NB4 (cell line): Measurements from ENCODE around the gene INO80.

Experiments
- DNase-seq: peaks from one replicate; pipeline ENCODE4 v3.0.0; 2010; ENCODE audit warnings: low read depth
- H3K4me3 ChIP-seq: one replicate; pipeline ENCODE4 v1.5.1; 2011; ENCODE audit warnings: mild to moderate bottlenecking, low read depth, low read length, moderate library complexity
- MYC ChIP-seq: IDR thresholded peaks from 2 replicates; pipeline ENCODE4 v1.6.1; 2011; ENCODE audit warnings: low read depth, low read length
- POLR2A ChIP-seq: IDR thresholded peaks from 2 replicates; pipeline ENCODE4 v1.6.1; 2011; ENCODE audit warnings: mild to moderate bottlenecking; ENCODE audit not compliant: insufficient read length; ENCODE audit errors: extremely low read depth
- TF ChIP-seq, protein P1 (sequence below): IDR thresholded peaks from one replicate; pipeline ENCODE4 v1.5.1; 2012; ENCODE audit warnings: low read depth, low read length
- TF ChIP-seq, protein P2 (sequence below): IDR thresholded peaks from 2 replicates; pipeline ENCODE4 v1.6.1; 2011; ENCODE audit warnings: low read depth, low read length

INO80 gene

GRCh38 chr15:40934457-40934856 is 181.6 kb downstream of the INO80 start:
- TF ChIP-seq MYC (no peak), POLR2A (no peak)
- TF ChIP-seq, protein P1, sequence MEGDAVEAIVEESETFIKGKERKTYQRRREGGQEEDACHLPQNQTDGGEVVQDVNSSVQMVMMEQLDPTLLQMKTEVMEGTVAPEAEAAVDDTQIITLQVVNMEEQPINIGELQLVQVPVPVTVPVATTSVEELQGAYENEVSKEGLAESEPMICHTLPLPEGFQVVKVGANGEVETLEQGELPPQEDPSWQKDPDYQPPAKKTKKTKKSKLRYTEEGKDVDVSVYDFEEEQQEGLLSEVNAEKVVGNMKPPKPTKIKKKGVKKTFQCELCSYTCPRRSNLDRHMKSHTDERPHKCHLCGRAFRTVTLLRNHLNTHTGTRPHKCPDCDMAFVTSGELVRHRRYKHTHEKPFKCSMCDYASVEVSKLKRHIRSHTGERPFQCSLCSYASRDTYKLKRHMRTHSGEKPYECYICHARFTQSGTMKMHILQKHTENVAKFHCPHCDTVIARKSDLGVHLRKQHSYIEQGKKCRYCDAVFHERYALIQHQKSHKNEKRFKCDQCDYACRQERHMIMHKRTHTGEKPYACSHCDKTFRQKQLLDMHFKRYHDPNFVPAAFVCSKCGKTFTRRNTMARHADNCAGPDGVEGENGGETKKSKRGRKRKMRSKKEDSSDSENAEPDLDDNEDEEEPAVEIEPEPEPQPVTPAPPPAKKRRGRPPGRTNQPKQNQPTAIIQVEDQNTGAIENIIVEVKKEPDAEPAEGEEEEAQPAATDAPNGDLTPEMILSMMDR = no peak
- TF ChIP-seq, protein P2, sequence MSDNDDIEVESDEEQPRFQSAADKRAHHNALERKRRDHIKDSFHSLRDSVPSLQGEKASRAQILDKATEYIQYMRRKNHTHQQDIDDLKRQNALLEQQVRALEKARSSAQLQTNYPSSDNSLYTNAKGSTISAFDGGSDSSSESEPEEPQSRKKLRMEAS = no peak
- H3K4me3 ChIP-seq = no peak overlapping the region
- DNase-seq = no peak

- no peak for DNase-seq
- TF ChIP-seq, protein P2 = peak; percentile 44
- no peak for TF ChIP-seq POLR2A
- peak; percentile 61; the same call in 1 of the 2 replicates for TF ChIP-seq MYC
- TF ChIP-seq, protein P1 = no peak
- H3K4me3 ChIP-seq = no peak overlapping the region
Measured at GRCh38 chr15:40933517-40933902, 182.6 kb downstream of the INO80 start.

DNA sequence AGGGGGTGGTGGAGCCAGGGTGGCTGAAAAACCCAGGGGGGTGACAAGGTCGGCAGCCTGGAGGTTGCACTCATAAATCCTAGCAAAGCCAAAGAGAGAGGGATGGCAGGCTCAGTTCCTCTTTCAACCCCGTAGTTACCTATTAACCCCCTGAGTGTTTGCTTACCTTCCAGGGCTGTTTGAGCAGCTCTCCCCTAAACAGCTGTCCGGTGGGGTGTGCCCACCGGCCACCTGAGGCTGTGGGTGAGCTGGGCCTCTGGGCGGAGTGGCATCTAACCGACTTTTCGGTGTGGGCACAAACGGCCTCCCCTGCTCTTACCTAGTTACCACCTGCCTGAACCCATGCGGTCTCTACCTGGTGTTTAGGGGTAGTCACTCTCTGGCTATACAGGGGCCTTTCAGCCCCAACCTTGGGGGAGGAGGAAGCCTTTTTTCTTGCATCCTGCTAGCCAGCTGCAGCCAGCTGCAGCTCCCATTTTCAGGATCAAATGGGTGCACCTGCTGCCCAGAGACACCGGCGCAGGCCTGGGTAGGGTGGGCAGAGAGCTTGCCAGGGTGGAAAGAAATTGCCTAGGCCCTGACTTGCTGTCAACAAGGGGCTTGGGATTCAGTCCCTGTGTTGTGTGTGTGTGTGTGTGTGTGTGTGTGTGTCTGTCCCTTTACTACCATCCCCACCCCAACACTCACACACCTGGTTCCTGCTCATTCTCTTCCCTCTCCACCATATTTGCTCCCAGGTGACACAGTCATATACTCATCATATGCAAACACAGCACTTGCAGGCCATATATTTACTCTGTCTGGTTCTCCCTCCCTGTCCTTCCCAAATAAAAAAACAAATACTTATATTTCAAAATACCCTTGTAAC is 183.2 kb downstream of the INO80 start:
- TF ChIP-seq POLR2A (no peak), MYC (no peak)
- TF ChIP-seq, protein P2 = no peak
- TF ChIP-seq, protein P1 = no peak
- H3K4me3 ChIP-seq = no peak overlapping the region
- no peak for DNase-seq

DNA sequence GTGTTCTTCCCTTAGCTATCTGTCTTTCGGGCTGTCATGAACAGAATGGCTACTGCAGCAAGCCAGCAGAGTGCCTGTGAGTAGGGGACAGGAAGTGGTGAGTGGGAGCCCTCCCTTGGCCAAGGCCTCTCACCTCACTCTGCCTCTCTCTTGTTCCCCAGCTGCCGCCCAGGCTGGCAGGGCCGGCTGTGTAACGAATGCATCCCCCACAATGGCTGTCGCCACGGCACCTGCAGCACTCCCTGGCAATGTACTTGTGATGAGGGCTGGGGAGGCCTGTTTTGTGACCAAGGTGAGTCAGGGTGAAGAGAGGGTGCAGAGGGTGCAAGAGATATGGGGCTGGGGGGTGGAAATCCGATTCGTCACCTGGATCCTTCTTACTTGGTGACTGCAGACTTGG is 183.9 kb downstream of the INO80 start:
- DNase-seq = peak; percentile 89
- TF ChIP-seq, protein P1 = no peak
- TF ChIP-seq MYC (no peak), POLR2A (peak; percentile 26)
- TF ChIP-seq, protein P2 = 0 out of 2 replicates have a peak, but pooled peaks have one; percentile 33

DNA sequence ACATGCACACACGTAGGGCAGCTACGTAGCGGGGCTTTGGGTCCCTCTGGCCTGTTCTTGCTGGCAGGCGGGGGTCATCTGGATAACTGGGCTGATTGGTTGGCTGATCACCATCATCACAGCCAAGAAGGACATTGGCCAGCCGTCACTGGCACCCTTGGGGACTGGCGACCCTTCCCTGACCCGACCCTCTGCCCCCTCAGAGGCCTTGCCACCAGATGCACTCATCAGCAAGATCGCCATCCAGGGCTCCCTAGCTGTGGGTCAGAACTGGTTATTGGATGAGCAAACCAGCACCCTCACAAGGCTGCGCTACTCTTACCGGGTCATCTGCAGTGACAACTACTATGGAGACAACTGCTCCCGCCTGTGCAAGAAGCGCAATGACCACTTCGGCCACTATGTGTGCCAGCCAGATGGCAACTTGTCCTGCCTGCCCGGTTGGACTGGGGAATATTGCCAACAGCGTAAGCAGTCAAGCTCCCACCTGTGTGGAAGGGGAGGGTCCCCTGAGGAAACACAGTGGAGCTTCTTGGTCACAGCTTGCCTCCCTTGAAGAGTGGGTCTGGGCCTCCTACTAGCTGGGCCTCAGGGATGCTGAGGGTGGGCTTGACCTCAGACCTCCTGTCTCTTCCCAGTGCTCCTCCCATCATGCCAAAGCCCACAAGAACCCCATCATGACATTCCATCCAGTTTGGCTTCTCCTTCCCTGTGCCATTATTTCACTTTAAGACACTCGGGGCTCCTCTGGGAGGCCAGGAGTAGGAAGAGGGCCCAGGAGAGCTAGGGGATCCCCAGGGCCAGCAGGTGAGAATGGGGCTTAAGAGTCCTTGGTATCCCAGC is 184.6 kb downstream of the INO80 start:
- TF ChIP-seq, protein P1 = no peak
- TF ChIP-seq MYC = no peak
- TF ChIP-seq POLR2A = no peak
- TF ChIP-seq, protein P2 = no peak
- DNase-seq = no peak
- H3K4me3 ChIP-seq = no peak overlapping the region

More for the DNA sequence above, 183.9 kb downstream of the INO80 start:
- no peak overlapping the region for H3K4me3 ChIP-seq
